Measurements from ENCODE around the gene MRPS33.
"Not testable (repeated sequence)": the region's sequence is repeated elsewhere in the genome, so short reads cannot be mapped to it uniquely, and the experiment has no call there.

Gene MRPS33

DNA sequence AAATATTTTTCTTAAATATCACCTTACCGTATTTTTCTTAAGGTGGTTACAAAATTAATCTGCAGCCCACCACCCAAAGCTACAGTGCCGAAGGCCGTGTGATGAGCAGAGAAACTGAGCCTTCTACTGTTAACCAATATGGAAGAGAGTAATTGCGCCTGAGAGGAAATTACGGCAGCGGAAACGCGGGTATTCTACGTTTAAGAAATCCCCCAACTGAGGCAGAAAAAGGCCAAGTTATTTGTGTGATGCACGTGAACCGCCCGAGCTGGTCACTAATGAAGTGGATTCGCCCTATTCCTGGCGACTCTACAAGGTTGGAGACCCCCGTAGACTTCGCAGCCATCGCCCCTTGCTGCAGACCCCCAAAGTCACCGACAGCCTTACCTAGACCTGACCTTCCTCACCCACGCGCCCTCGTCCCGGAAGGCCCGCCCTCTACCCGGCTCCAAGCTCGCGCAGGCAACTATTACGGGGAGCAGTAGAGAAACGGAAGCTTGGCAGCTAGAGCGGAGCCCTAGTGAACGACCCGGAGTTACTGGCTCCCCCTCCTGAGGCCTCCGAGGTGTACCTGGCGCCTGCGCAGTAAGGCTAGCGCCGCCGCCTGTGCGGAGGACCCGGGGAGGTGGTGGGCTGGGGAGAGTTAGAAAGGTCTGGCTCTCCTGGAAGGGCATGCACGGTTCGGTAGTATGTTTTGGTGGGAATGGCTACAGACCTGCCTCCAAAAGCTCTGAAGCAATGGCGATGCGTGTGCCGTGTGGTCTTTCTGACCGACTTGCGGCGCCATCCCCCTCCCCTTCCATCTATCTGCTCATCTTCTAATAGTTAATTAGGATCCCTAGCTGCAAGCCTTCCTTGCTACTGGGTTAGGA lies at the start of gene MRPS33:
Gene MRPS33 (minus strand): TSS at position 429 of the 872 bp plus-strand sequence. CDS start 4,319 bp downstream, outside the sequence.
- H3K36me3 Mint-ChIP-seq: peaks cover 37% of the 10 kb centered on the region
- H3K27ac Mint-ChIP-seq: peak within 1 kb of the TSS; percentile 99
- H3K9me3 Mint-ChIP-seq: peaks cover 3% of the 10 kb centered on the region
- DNase-seq (ENCODE audit: low spot score in 2 of 2) (peak; percentile 87 to 97), ATAC-seq (peak; percentile 97)
- peaks cover 33% of the 10 kb centered on the region for H3K4me1 Mint-ChIP-seq
- H3K4me3 Mint-ChIP-seq: peak within 1 kb of the TSS; percentile 88

- Mint-ChIP-seq H3K4me3 (no peak overlapping the region), H3K36me3 (peaks cover 11% of the 10 kb centered on the region), H3K4me1 (peaks cover 16% of the 10 kb centered on the region), H3K9me3 (no peaks in the 10 kb centered on the region), H3K27ac (peak overlapping the region; percentile 18)
- ATAC-seq (no peak), DNase-seq (ENCODE audit: low spot score in 2 of 2) (no peak)
Measured at GRCh38 chr7:141057788-141058187, 43.0 kb upstream of the MRPS33 start.

GRCh38 chr7:141055146-141055545 lies 40.4 kb upstream of the MRPS33 start:
- ATAC-seq (no peak), DNase-seq (ENCODE audit: low spot score in 2 of 2) (no peak)
- H3K9me3 Mint-ChIP-seq: no peaks in the 10 kb centered on the region
- no peak overlapping the region for H3K4me3 Mint-ChIP-seq
- H3K27ac Mint-ChIP-seq: no peak overlapping the region
- H3K36me3 Mint-ChIP-seq: peaks cover 11% of the 10 kb centered on the region
- peaks cover 21% of the 10 kb centered on the region for H3K4me1 Mint-ChIP-seq

DNA sequence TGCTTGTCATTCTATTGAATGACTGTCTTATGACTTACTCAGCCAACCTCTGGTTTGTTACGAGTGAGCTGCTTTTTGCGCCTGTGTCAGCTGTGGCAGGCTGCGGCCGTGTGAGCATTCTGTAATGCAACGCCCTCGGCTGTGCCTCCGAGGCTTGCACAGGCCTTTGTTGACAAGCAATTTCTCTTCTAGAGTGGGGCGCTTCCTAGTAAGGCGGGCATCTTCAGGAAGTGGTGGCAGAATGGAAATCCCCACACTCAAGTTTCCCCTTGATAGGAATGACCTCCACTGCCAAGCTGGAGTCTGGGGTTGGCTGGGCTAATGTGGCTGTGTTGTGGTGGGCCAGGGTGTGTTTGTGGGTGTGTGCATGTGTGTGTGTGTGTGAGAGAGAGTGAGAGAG lies 38.9 kb upstream of the MRPS33 start:
- H3K4me3 Mint-ChIP-seq: peak overlapping the region; percentile 32
- peak overlapping the region; percentile 91 for H3K27ac Mint-ChIP-seq
- peaks cover 21% of the 10 kb centered on the region for H3K4me1 Mint-ChIP-seq
- DNase-seq (ENCODE audit: low spot score in 2 of 2): peak; percentile 48 to 80
- ATAC-seq: peak; percentile 99
- H3K9me3 Mint-ChIP-seq: no peaks in the 10 kb centered on the region
- peaks cover 11% of the 10 kb centered on the region for H3K36me3 Mint-ChIP-seq

- no peak for ATAC-seq
- Mint-ChIP-seq H3K4me1 (no peaks in the 10 kb centered on the region), H3K36me3 (no peaks in the 10 kb centered on the region), H3K4me3 (no peak overlapping the region), H3K9me3 (no peaks in the 10 kb centered on the region), H3K27ac (no peak overlapping the region)
- DNase-seq (ENCODE audit: low spot score in 2 of 2): no peak
Measured at GRCh38 chr7:141045842-141046620, 31.3 kb upstream of the MRPS33 start.

DNA sequence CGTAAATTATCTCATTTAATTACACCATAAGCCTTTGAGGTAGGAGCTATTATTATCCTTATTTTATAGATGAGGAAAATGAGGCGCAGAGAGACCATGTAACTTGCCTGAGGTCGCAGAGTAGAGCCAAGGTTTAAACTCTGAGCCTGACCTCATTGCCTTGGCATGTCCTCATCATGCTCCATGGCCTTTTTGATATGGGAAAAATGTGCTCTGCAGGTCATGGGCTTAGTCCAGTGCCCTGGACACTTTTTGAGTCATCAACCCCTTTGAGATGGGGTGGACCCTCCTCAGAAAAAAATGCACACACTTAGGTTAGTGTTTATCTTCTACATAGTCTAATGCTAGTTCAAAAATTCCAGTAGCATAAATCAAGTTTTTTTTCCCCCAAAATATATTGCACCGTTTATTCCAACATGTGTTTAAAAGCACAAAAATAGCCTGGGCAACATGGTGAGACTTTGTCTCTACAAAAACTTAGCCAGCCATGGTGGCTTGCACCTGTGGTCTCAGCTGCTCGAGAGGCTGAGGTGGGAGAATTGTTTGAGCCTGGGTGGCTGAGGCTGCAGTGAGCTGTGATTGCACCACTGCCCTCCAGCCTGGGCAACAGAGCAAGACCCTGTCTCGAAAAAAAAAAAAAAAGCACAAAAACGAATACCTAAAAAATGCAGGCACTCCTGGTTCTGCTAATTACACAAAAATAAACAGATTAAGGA lies 30.5 kb upstream of the MRPS33 start:
- no peak for ATAC-seq
- H3K36me3 Mint-ChIP-seq: no peaks in the 10 kb centered on the region
- no peak overlapping the region for H3K27ac Mint-ChIP-seq
- H3K4me3 Mint-ChIP-seq: no peak overlapping the region
- no peaks in the 10 kb centered on the region for H3K4me1 Mint-ChIP-seq
- H3K9me3 Mint-ChIP-seq: no peaks in the 10 kb centered on the region
- DNase-seq (ENCODE audit: low spot score in 2 of 2): no peak

GRCh38 chr7:141043616-141044015 lies 28.9 kb upstream of the MRPS33 start:
- H3K27ac Mint-ChIP-seq: no peak overlapping the region
- no peaks in the 10 kb centered on the region for H3K9me3 Mint-ChIP-seq
- ATAC-seq (no peak), DNase-seq (ENCODE audit: low spot score in 2 of 2) (no peak)
- H3K4me1 Mint-ChIP-seq: no peaks in the 10 kb centered on the region
- H3K36me3 Mint-ChIP-seq: no peaks in the 10 kb centered on the region
- no peak overlapping the region for H3K4me3 Mint-ChIP-seq

DNA sequence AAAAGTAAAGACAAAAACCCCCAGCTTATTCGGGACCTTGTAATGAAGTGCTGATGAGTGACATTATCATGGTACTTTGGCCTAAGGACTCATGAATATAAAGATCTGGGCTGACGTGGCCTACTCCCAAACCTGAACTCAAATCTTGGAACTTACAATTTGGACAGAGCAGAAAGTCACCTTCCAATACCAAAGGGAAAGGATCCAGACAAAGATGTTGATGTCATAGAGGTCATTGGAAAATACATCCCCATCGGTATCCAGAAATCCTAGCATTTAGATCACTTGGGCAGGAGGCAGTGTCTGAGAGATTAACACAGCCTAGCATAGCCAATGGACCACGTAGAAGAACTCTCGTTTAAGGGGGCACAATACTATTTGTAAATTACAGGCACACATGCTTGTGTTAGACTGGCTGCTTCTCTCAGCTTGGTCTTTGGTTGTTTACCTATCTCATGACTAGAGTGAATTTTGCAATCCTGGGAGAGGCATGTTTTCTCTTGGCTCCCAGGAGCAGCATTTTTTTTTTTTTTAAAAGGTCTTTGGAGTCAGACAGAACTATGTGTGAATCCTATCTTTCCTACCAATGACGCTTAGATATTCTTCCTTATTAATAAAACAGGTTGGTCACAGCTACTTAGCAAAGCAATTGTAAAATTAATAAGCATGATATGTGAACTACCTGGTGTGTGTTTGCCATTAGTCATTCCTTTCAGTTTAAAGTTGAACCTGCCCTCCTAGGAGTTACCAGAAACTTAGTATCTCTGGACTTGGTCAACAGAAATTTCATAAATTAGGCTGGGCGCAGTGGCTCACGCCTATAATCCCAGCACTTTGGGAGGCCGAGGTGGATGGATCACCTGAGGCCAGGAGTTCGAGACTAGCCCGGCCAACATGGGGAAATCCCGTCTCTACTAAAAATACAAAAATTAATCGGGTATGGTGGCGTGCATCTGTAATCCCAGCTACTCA lies 27.8 kb upstream of the MRPS33 start:
- Mint-ChIP-seq H3K36me3 (no peaks in the 10 kb centered on the region), H3K9me3 (no peaks in the 10 kb centered on the region), H3K4me3 (no peak overlapping the region), H3K4me1 (no peaks in the 10 kb centered on the region), H3K27ac (no peak overlapping the region)
- no peak for DNase-seq (ENCODE audit: low spot score in 2 of 2)
- ATAC-seq: no peak

GRCh38 chr7:141039376-141039775 lies 24.6 kb upstream of the MRPS33 start:
- H3K36me3 Mint-ChIP-seq: no peaks in the 10 kb centered on the region
- H3K27ac Mint-ChIP-seq: no peak overlapping the region
- H3K4me1 Mint-ChIP-seq: no peaks in the 10 kb centered on the region
- ATAC-seq (no peak), DNase-seq (ENCODE audit: low spot score in 2 of 2) (no peak)
- peaks cover 3% of the 10 kb centered on the region for H3K9me3 Mint-ChIP-seq
- H3K4me3 Mint-ChIP-seq: no peak overlapping the region

GRCh38 chr7:141038100-141038499 lies 23.3 kb upstream of the MRPS33 start:
- H3K9me3 Mint-ChIP-seq; H3K27ac Mint-ChIP-seq; H3K4me3 Mint-ChIP-seq; ATAC-seq; H3K4me1 Mint-ChIP-seq; DNase-seq (ENCODE audit: low spot score in 2 of 2); H3K36me3 Mint-ChIP-seq: not testable (repeated sequence)

GRCh38 chr7:141032539-141033323 lies 18.0 kb upstream of the MRPS33 start:
- not testable (repeated sequence) for H3K4me3 Mint-ChIP-seq; ATAC-seq; H3K27ac Mint-ChIP-seq; H3K36me3 Mint-ChIP-seq; H3K9me3 Mint-ChIP-seq; H3K4me1 Mint-ChIP-seq; DNase-seq (ENCODE audit: low spot score in 2 of 2)

- Mint-ChIP-seq H3K4me3 (no peak overlapping the region), H3K9me3 (peaks cover 9% of the 10 kb centered on the region), H3K4me1 (no peaks in the 10 kb centered on the region), H3K36me3 (no peaks in the 10 kb centered on the region), H3K27ac (no peak overlapping the region)
- no peak for ATAC-seq
- no peak for DNase-seq (ENCODE audit: low spot score in 2 of 2)
Measured at GRCh38 chr7:141028767-141029166, 14.0 kb upstream of the MRPS33 start.

- no peak overlapping the region for H3K4me3 Mint-ChIP-seq
- DNase-seq (ENCODE audit: low spot score in 2 of 2) (no peak), ATAC-seq (no peak)
- peaks cover 9% of the 10 kb centered on the region for H3K9me3 Mint-ChIP-seq
- H3K4me1 Mint-ChIP-seq: peaks cover 8% of the 10 kb centered on the region
- H3K36me3 Mint-ChIP-seq: no peaks in the 10 kb centered on the region
- H3K27ac Mint-ChIP-seq: no peak overlapping the region
Measured at GRCh38 chr7:141027043-141027442, 12.3 kb upstream of the MRPS33 start.

DNA sequence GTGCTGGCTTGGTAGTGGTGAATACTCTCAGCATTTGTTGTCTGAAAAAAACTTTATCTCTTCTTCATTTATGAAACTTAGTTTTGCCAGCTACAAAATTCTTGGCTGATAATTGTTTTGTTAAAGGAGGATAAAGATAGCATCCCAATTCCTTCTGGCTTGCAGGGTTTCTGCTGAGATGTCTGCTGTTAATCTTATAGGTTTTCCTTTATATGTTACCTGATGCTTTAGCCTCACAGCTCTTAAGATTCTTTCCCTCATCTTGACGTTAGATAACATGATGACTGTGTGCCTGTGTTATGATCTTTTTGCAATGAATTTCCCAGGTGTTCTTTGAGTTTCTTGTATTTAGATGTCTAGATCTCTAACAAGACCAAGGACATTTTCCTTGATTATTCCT lies 9.9 kb upstream of the MRPS33 start:
- no peak overlapping the region for H3K27ac Mint-ChIP-seq
- ATAC-seq: no peak
- no peak for DNase-seq (ENCODE audit: low spot score in 2 of 2)

More for the DNA sequence above, 9.9 kb upstream of the MRPS33 start:
- Mint-ChIP-seq H3K36me3 (no peaks in the 10 kb centered on the region), H3K4me3 (no peak overlapping the region), H3K4me1 (peaks cover 8% of the 10 kb centered on the region), H3K9me3 (peaks cover 9% of the 10 kb centered on the region)

Measured in stimulated activated effector memory CD8-positive, alpha-beta T cell treated with anti-CD3 and anti-CD28 coated beads, Interleukin-12 subunit alpha, Interleukin-12 subunit beta, amount 100 ng/mL, for 72 hours (primary cell).